GM23338 (cell line): ENCODE results near the gene ASTE1. TPM values are rescaled to one million over a fixed set of nuclear protein-coding genes. Genes with fewer than 3 reads are reported as not detected.

Source experiments
- ATAC-seq: fragments of 200-7000 bp; cut with Tn5 transposase; 3 replicates; pipeline ENCODE4 v1.9.1; 2020
- DNase-seq: peaks from one replicate; pipeline ENCODE4 v3.0.0-alpha.2; 2015; ENCODE audit warnings: low spot score
- H2AFZ ChIP-seq: fragments of 200-600 bp; sonication (generic); 2 replicates; pipeline ENCODE4 v1.8.0; 2016; ENCODE audit warnings: antibody characterized with exemption, mild to moderate bottlenecking, moderate library complexity
- H3F3A ChIP-seq: fragments of 200-600 bp; sonication (generic); replicated peaks from 2 replicates; pipeline ENCODE4 v1.8.0; 2017; ENCODE audit warnings: antibody characterized with exemption, mixed run types, low read depth
- H3K27ac ChIP-seq: fragments of 200-600 bp; sonication (generic); 2 replicates; pipeline ENCODE4 v1.6.1; 2016; ENCODE audit warnings: low read depth
- H3K27me3 ChIP-seq: fragments of 200-600 bp; sonication (generic); 2 replicates; pipeline ENCODE4 v1.8.0; 2016; ENCODE audit warnings: mild to moderate bottlenecking, mixed run types, moderate library complexity; ENCODE audit not compliant: insufficient read depth
- H3K36me3 ChIP-seq: fragments of 200-600 bp; sonication (generic); 2 replicates; pipeline ENCODE4 v1.8.0; 2016; ENCODE audit warnings: mild to moderate bottlenecking; ENCODE audit not compliant: insufficient read depth
- H3K4me1 ChIP-seq: fragments of 200-600 bp; sonication (generic); 2 replicates; pipeline ENCODE4 v1.8.0; 2016; ENCODE audit warnings: mild to moderate bottlenecking, moderate library complexity; ENCODE audit not compliant: insufficient read depth
- H3K4me2 ChIP-seq: fragments of 200-600 bp; sonication (generic); 2 replicates; pipeline ENCODE4 v1.7.1; 2017; ENCODE audit warnings: mixed run types
- H3K4me3 ChIP-seq: fragments of 200-600 bp; sonication (generic); 2 replicates; pipeline ENCODE4 v1.6.1; 2016; ENCODE audit warnings: mixed run types
- H3K79me2 ChIP-seq: fragments of 200-600 bp; sonication (generic); replicated peaks from 2 replicates; pipeline ENCODE4 v1.8.0; 2017; ENCODE audit warnings: mild to moderate bottlenecking; ENCODE audit not compliant: insufficient read depth
- H3K9me2 ChIP-seq: fragments of 200-600 bp; sonication (generic); 2 replicates; pipeline ENCODE4 v1.8.0; 2017; ENCODE audit not compliant: insufficient read depth
- H4K20me1 ChIP-seq: fragments of 200-600 bp; sonication (generic); replicated peaks from 2 replicates; pipeline ENCODE4 v1.8.0; 2017; ENCODE audit warnings: mild to moderate bottlenecking; ENCODE audit not compliant: insufficient read depth
- H3K27ac Mint-ChIP-seq: 2 replicates; pipeline ENCODE4 v1.8.0; 2020; ENCODE audit warnings: inconsistent platforms, mild to moderate bottlenecking, moderate library complexity, mixed read lengths
- H3K27me3 Mint-ChIP-seq: 3 replicates; pipeline ENCODE4 v1.8.0; 2022; ENCODE audit warnings: low read depth, mild to moderate bottlenecking, moderate library complexity, mixed read lengths, inconsistent platforms; ENCODE audit not compliant: insufficient read depth, poor library complexity
- H3K36me3 Mint-ChIP-seq: 3 replicates; pipeline ENCODE4 v1.8.0; 2021; ENCODE audit warnings: low read depth, mild to moderate bottlenecking, inconsistent platforms, moderate library complexity, mixed read lengths
- H3K4me1 Mint-ChIP-seq: 3 replicates; pipeline ENCODE4 v1.8.0; 2020; ENCODE audit warnings: mild to moderate bottlenecking, inconsistent platforms, mixed read lengths
- H3K4me3 Mint-ChIP-seq: 3 replicates; pipeline ENCODE4 v1.8.0; 2021; ENCODE audit warnings: moderate library complexity, mild to moderate bottlenecking, inconsistent platforms, mixed read lengths
- H3K9me3 Mint-ChIP-seq: 3 replicates; pipeline ENCODE4 v1.8.0; 2020; ENCODE audit warnings: moderate library complexity, mild to moderate bottlenecking, inconsistent platforms, mixed read lengths
- CREB1 ChIP-seq: fragments of 250-450 bp; sonication (Bioruptor Pico); IDR thresholded peaks from 2 replicates; pipeline ENCODE4 v1.5.0; 2020; ENCODE audit warnings: low read depth, mild to moderate bottlenecking, moderate library complexity
- JUNB ChIP-seq: IDR thresholded peaks from one replicate; pipeline ENCODE4 v1.6.1; 2016; ENCODE audit warnings: antibody characterized with exemption; ENCODE audit not compliant: unreplicated experiment
- NANOG ChIP-seq: IDR thresholded peaks from 2 replicates; pipeline ENCODE4 v1.6.1; 2016; ENCODE audit warnings: antibody characterized with exemption, borderline replicate concordance
- POLR2AphosphoS5 ChIP-seq: IDR thresholded peaks from 2 replicates; pipeline ENCODE4 v1.6.1; 2016; ENCODE audit warnings: antibody characterized with exemption, low read depth
- REST ChIP-seq: IDR thresholded peaks from one replicate; pipeline ENCODE4 v1.6.1; 2018; ENCODE audit warnings: antibody characterized with exemption; ENCODE audit not compliant: unreplicated experiment
- STAT1 ChIP-seq: IDR thresholded peaks from one replicate; pipeline ENCODE4 v1.6.1; 2016; ENCODE audit warnings: antibody characterized with exemption; ENCODE audit not compliant: unreplicated experiment
- ZNF114 ChIP-seq: fragments of 250-450 bp; sonication (Bioruptor Pico); IDR thresholded peaks from 2 replicates; pipeline ENCODE4 v1.5.0; 2020; ENCODE audit warnings: mild to moderate bottlenecking, moderate library complexity
- ZNF331 ChIP-seq: fragments of 250-450 bp; sonication (Bioruptor Pico); IDR thresholded peaks from 2 replicates; pipeline ENCODE4 v1.5.0; 2020; ENCODE audit warnings: low read depth, mild to moderate bottlenecking, moderate library complexity
- ZNF462 ChIP-seq: fragments of 250-450 bp; sonication (Bioruptor Pico); IDR thresholded peaks from 2 replicates; pipeline ENCODE4 v1.5.0; 2020; ENCODE audit warnings: mild to moderate bottlenecking, moderate library complexity
- polyA plus RNA-seq: library from polyadenylated mRNA; unstranded; fragments of >200 nt; fragmentation: Nextera tagmentation; extraction: Ambion mirVana; gene quantifications from 2 replicates; pipeline ENCODE4 v1.2.1, GENCODE V29; 2016
- total RNA-seq: library from RNA; depleted of rRNA; stranded (reverse); fragments of >200 nt; shearing (Covaris generic); gene quantifications from 2 replicates; pipeline ENCODE4 v1.2.3, GENCODE V29; 2014
- TF ChIP-seq, protein P1 (sequence below): IDR thresholded peaks from 2 replicates; pipeline ENCODE4 v1.6.1; 2016; ENCODE audit warnings: antibody characterized with exemption

ASTE1 gene
- total and polyA plus RNA-seq, 2 experiments from 2014 or later, result 4.9 to 8.9 TPM

GRCh38 chr3:130975251-130975650 lies 51.4 kb downstream of the ASTE1 start (continued):
- TF ChIP-seq ZNF462 (CRISPR knock-in tag), result no peak
- TF ChIP-seq JUNB, result no peak
- no peak for TF ChIP-seq ZNF114 (CRISPR knock-in tag)
- no peak for TF ChIP-seq ZNF331
- no peak for TF ChIP-seq CREB1 (CRISPR knock-in tag)
- TF ChIP-seq, protein P1, sequence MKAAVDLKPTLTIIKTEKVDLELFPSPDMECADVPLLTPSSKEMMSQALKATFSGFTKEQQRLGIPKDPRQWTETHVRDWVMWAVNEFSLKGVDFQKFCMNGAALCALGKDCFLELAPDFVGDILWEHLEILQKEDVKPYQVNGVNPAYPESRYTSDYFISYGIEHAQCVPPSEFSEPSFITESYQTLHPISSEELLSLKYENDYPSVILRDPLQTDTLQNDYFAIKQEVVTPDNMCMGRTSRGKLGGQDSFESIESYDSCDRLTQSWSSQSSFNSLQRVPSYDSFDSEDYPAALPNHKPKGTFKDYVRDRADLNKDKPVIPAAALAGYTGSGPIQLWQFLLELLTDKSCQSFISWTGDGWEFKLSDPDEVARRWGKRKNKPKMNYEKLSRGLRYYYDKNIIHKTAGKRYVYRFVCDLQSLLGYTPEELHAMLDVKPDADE, result no peak
- TF ChIP-seq STAT1, result no peak
- TF ChIP-seq POLR2AphosphoS5, result no peak
- TF ChIP-seq NANOG, result no peak

GRCh38 chr3:130974201-130974600 lies 52.4 kb downstream of the ASTE1 start:
- Histone ChIP-seq H3K9me2 (no peaks in the 10 kb centered on the region), H3F3A (no peaks in the 10 kb centered on the region), H3K36me3 (no peaks in the 10 kb centered on the region), H3K4me3 (no peak overlapping the region), H3K27ac (no peak overlapping the region), H4K20me1 (0 out of 2 replicates have a peak, but pooled peaks cover 3% of the 10 kb centered on the region), H3K4me2 (no peak overlapping the region), H3K27me3 (no peaks in the 10 kb centered on the region), H3K79me2 (no peaks in the 10 kb centered on the region), H2AFZ (no peak overlapping the region), H3K4me1 (peaks cover 4% of the 10 kb centered on the region)
- DNase-seq, result no peak
- H3K27ac Mint-ChIP-seq, result peak overlapping the region; percentile 15; the same call in 1 of the 2 replicates
- no peaks in the 10 kb centered on the region for H3K27me3 Mint-ChIP-seq
- peaks cover 25% of the 10 kb centered on the region for H3K4me1 Mint-ChIP-seq
- no peak overlapping the region for H3K4me3 Mint-ChIP-seq
- ATAC-seq, result no peak
- H3K36me3 Mint-ChIP-seq, result peaks cover 34% of the 10 kb centered on the region
- no peaks in the 10 kb centered on the region for H3K9me3 Mint-ChIP-seq
- no peak for TF ChIP-seq REST
